IMR-90 (cell line): Measurements from ENCODE around the gene CSRP1.

ENCODE experiments used
- BHLHE40 ChIP-seq: fragments of 150-350 bp; IDR thresholded peaks from 2 replicates; pipeline ENCODE4 v1.6.1; 2016; ENCODE audit warnings: mild to moderate bottlenecking, low read depth, low read length
- CEBPB ChIP-seq: IDR thresholded peaks from 2 replicates; pipeline ENCODE4 v1.6.1; 2012; ENCODE audit warnings: low read depth, low read length, improper control_type of control experiment
- CTCF ChIP-seq: conservative IDR thresholded peaks from 2 replicates; pipeline ENCODE4 v1.5.1; 2012; ENCODE audit warnings: mild to moderate bottlenecking, low read depth, low read length, improper control_type of control experiment
- ELK1 ChIP-seq: fragments of 150-350 bp; IDR thresholded peaks from 2 replicates; pipeline ENCODE4 v1.6.1; 2016; ENCODE audit warnings: low read depth, mild to moderate bottlenecking, low read length, moderate library complexity, borderline replicate concordance
- FOS ChIP-seq: fragments of 150-350 bp; IDR thresholded peaks from 2 replicates; pipeline ENCODE4 v1.6.1; 2016; ENCODE audit warnings: low read depth, low read length
- MAFK ChIP-seq: IDR thresholded peaks from 2 replicates; pipeline ENCODE4 v1.6.1; 2012; ENCODE audit warnings: low read depth, low read length, improper control_type of control experiment
- MXI1 ChIP-seq: IDR thresholded peaks from 2 replicates; pipeline ENCODE4 v1.6.1; 2012; ENCODE audit warnings: low read depth, mild to moderate bottlenecking, low read length, moderate library complexity, borderline replicate concordance
- NFE2L2 ChIP-seq: fragments of 150-350 bp; IDR thresholded peaks from 2 replicates; pipeline ENCODE4 v1.6.1; 2016; ENCODE audit warnings: low read depth, mild to moderate bottlenecking, low read length
- POLR2A ChIP-seq: IDR thresholded peaks from 2 replicates; pipeline ENCODE4 v1.6.1; 2012; ENCODE audit warnings: mild to moderate bottlenecking, low read depth, low read length
- RAD21 ChIP-seq: IDR thresholded peaks from 2 replicates; pipeline ENCODE4 v1.6.1; 2012; ENCODE audit warnings: low read length, improper control_type of control experiment
- SMC3 ChIP-seq: fragments of 150-350 bp; IDR thresholded peaks from 2 replicates; pipeline ENCODE4 v1.6.1; 2016; ENCODE audit warnings: low read depth, mild to moderate bottlenecking, antibody characterized with exemption, low read length, moderate library complexity
- USF2 ChIP-seq: fragments of 150-350 bp; IDR thresholded peaks from 2 replicates; pipeline ENCODE4 v1.6.1; 2017; ENCODE audit warnings: mild to moderate bottlenecking, antibody characterized with exemption, low read length, low read depth

- TF ChIP-seq POLR2A (no peak), FOS (no peak), CTCF (no peak), RAD21 (no peak), ELK1 (no peak), CEBPB (no peak), BHLHE40 (no peak), MXI1 (no peak), USF2 (no peak), SMC3 (no peak), MAFK (no peak), NFE2L2 (no peak)
Measured at GRCh38 chr1:201486187-201486586, 20.7 kb downstream of the CSRP1 start.
